ENCODE data around the gene CCDC170.

The CCDC170 gene

GRCh38 chr6:151499551-151499950, 5.7 kb downstream of the CCDC170 start:
- H3K4me3 ChIP-seq (ENCODE audit: low read length), result no peak overlapping the region
- no peak for TF ChIP-seq CTCF (IDR thresholded peaks at IDR 0.05; ENCODE audit: insufficient read depth, low read depth, low read length, missing control alignments)
- no peak for DNase-seq (ENCODE audit: low read depth)

GRCh38 chr6:151501511-151502136, 7.8 kb downstream of the CCDC170 start:
- DNase-seq (ENCODE audit: low read depth), result no peak
- TF ChIP-seq CTCF (IDR thresholded peaks at IDR 0.05; ENCODE audit: insufficient read depth, low read depth, low read length, missing control alignments), result no peak
- H3K4me3 ChIP-seq (ENCODE audit: low read length), result no peak overlapping the region

- no peak for TF ChIP-seq CTCF (IDR thresholded peaks at IDR 0.05; ENCODE audit: insufficient read depth, low read depth, low read length, missing control alignments)
- H3K4me3 ChIP-seq (ENCODE audit: low read length), result no peak overlapping the region
- peak; percentile 60 for DNase-seq (ENCODE audit: low read depth)
These were observed 8.7 kb downstream of the CCDC170 start for GRCh38 chr6:151502499-151502898.

GRCh38 chr6:151506761-151507160, 12.9 kb downstream of the CCDC170 start:
- no peak for TF ChIP-seq CTCF (IDR thresholded peaks at IDR 0.05; ENCODE audit: insufficient read depth, low read depth, low read length, missing control alignments)
- DNase-seq (ENCODE audit: low read depth), result no peak
- no peak overlapping the region for H3K4me3 ChIP-seq (ENCODE audit: low read length)

- no peak for DNase-seq (ENCODE audit: low read depth)
- no peak overlapping the region for H3K4me3 ChIP-seq (ENCODE audit: low read length)
- TF ChIP-seq CTCF (IDR thresholded peaks at IDR 0.05; ENCODE audit: insufficient read depth, low read depth, low read length, missing control alignments), result no peak
These were observed 15.2 kb downstream of the CCDC170 start for GRCh38 chr6:151509048-151509447.

GRCh38 chr6:151512481-151512880, 18.7 kb downstream of the CCDC170 start:
- no peak for DNase-seq (ENCODE audit: low read depth)
- no peak for TF ChIP-seq CTCF (IDR thresholded peaks at IDR 0.05; ENCODE audit: insufficient read depth, low read depth, low read length, missing control alignments)
- no peak overlapping the region for H3K4me3 ChIP-seq (ENCODE audit: low read length)

All from epithelial cell of esophagus (primary cell).